ENCODE data around the gene BEX4.

- TF ChIP-seq ZNF8 (CRISPR knock-in tag; IDR thresholded peaks at IDR 0.05) (no peak), ZC3H10 (CRISPR knock-in tag; IDR thresholded peaks at IDR 0.05) (no peak), TOX (CRISPR knock-in tag; IDR thresholded peaks at IDR 0.05; ENCODE audit: borderline replicate concordance) (no peak), POU6F1 (CRISPR knock-in tag; IDR thresholded peaks at IDR 0.05; ENCODE audit: borderline replicate concordance, low read depth) (no peak), TCF4 (CRISPR knock-in tag; IDR thresholded peaks at IDR 0.05; ENCODE audit: borderline replicate concordance) (no peak), ZNF565 (CRISPR knock-in tag; conservative IDR thresholded peaks at IDR 0.05; ENCODE audit: low read depth) (no peak), ZFP3 (CRISPR knock-in tag; IDR thresholded peaks at IDR 0.05) (no peak), RARB (CRISPR knock-in tag; IDR thresholded peaks at IDR 0.05) (no peak), ZFP30 (CRISPR knock-in tag; IDR thresholded peaks at IDR 0.05) (no peak)
- TF ChIP-seq, protein P1, sequence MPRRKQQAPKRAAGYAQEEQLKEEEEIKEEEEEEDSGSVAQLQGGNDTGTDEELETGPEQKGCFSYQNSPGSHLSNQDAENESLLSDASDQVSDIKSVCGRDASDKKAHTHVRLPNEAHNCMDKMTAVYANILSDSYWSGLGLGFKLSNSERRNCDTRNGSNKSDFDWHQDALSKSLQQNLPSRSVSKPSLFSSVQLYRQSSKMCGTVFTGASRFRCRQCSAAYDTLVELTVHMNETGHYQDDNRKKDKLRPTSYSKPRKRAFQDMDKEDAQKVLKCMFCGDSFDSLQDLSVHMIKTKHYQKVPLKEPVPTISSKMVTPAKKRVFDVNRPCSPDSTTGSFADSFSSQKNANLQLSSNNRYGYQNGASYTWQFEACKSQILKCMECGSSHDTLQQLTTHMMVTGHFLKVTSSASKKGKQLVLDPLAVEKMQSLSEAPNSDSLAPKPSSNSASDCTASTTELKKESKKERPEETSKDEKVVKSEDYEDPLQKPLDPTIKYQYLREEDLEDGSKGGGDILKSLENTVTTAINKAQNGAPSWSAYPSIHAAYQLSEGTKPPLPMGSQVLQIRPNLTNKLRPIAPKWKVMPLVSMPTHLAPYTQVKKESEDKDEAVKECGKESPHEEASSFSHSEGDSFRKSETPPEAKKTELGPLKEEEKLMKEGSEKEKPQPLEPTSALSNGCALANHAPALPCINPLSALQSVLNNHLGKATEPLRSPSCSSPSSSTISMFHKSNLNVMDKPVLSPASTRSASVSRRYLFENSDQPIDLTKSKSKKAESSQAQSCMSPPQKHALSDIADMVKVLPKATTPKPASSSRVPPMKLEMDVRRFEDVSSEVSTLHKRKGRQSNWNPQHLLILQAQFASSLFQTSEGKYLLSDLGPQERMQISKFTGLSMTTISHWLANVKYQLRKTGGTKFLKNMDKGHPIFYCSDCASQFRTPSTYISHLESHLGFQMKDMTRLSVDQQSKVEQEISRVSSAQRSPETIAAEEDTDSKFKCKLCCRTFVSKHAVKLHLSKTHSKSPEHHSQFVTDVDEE (CRISPR knock-in tag; IDR thresholded peaks at IDR 0.05) = no peak
- TF ChIP-seq, protein P2, sequence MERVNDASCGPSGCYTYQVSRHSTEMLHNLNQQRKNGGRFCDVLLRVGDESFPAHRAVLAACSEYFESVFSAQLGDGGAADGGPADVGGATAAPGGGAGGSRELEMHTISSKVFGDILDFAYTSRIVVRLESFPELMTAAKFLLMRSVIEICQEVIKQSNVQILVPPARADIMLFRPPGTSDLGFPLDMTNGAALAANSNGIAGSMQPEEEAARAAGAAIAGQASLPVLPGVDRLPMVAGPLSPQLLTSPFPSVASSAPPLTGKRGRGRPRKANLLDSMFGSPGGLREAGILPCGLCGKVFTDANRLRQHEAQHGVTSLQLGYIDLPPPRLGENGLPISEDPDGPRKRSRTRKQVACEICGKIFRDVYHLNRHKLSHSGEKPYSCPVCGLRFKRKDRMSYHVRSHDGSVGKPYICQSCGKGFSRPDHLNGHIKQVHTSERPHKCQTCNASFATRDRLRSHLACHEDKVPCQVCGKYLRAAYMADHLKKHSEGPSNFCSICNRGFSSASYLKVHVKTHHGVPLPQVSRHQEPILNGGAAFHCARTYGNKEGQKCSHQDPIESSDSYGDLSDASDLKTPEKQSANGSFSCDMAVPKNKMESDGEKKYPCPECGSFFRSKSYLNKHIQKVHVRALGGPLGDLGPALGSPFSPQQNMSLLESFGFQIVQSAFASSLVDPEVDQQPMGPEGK (CRISPR knock-in tag; IDR thresholded peaks at IDR 0.05; ENCODE audit: borderline replicate concordance) = no peak
Measured at GRCh38 chrX:103171353-103171752, 43.6 kb upstream of the BEX4 start.

All from SK-N-SH treated with all-trans-retinoic acid at 6 μM for 48 hours (cell line).